Skeletal muscle tissue (tissue), 4 donors: ENCODE measurements around the gene ZNF74. TPM values are rescaled to one million over a fixed set of nuclear protein-coding genes. Genes with fewer than 3 reads are reported as not detected.

Source experiments
- H3K27ac ChIP-seq: one replicate; pipeline ENCODE4 v1.7.0; 2013; ENCODE audit warnings: mild to moderate bottlenecking, low read depth, low read length, inconsistent platforms
- H3K27me3 ChIP-seq, 3 donors: one replicate each; pipeline ENCODE4 v1.7.0; 2013; ENCODE audit warnings: low read length in 3 of 3; ENCODE audit not compliant: control insufficient read depth in 3 of 3, insufficient read depth in 3 of 3
- H3K36me3 ChIP-seq, 3 donors: one replicate each; pipeline ENCODE4 v1.7.0; 2013; ENCODE audit warnings: low read length in 3 of 3; ENCODE audit not compliant: control insufficient read depth in 3 of 3, insufficient read depth in 3 of 3
- H3K4me1 ChIP-seq, 3 donors: one replicate each; pipeline ENCODE4 v1.7.0; 2013; ENCODE audit warnings: low read length in 3 of 3, mild to moderate bottlenecking in 3 of 3; ENCODE audit not compliant: control insufficient read depth in 3 of 3, insufficient read depth in 3 of 3
- H3K4me3 ChIP-seq, 3 donors: one replicate each; pipeline ENCODE4 v1.7.0; 2013; ENCODE audit warnings: low read length in 3 of 3
- H3K9ac ChIP-seq, 3 donors: one replicate each; pipeline ENCODE4 v1.7.0; 2013; ENCODE audit warnings: low read length in 3 of 3, mild to moderate bottlenecking in 3 of 3, moderate library complexity in 2 of 3, low read depth in 1 of 3
- H3K9me3 ChIP-seq, 3 donors: one replicate each; pipeline ENCODE4 v1.7.0; 2013; ENCODE audit warnings: low read length in 3 of 3; ENCODE audit not compliant: control insufficient read depth in 3 of 3
- total RNA-seq: library from RNA; depleted of rRNA; stranded (reverse); fragments of >200 nt; gene quantifications from one replicate; pipeline ENCODE4 v1.2.3, GENCODE V29; 2014
- donor health status: Osteomylitis.

ZNF74 gene
- total RNA-seq, 1 donor from 2014 or later, result 9.9 TPM

- Histone ChIP-seq H3K4me3 (peak overlapping the region; percentile 49 to 69 (median 67)), H3K27me3 (no peaks in the 10 kb centered on the region), H3K9me3 (no peaks in the 10 kb centered on the region), H3K4me1 (peaks cover 11 to 17% (median 15%) of the 10 kb centered on the region in 3 donors), H3K9ac (peak overlapping the region in 2 of 3 donors; percentile 57 to 71), H3K36me3 (no peaks in the 10 kb centered on the region), H3K27ac (no peak overlapping the region)
Measured at GRCh38 chr22:20418211-20418788, 24.3 kb downstream of the ZNF74 start.

GRCh38 chr22:20419664-20419951, 25.7 kb downstream of the ZNF74 start:
- Histone ChIP-seq H3K36me3 (no peaks in the 10 kb centered on the region), H3K27ac (no peak overlapping the region), H3K4me1 (peaks cover 21 to 28% (median 25%) of the 10 kb centered on the region in 3 donors), H3K9ac (no peak overlapping the region), H3K9me3 (no peaks in the 10 kb centered on the region), H3K27me3 (no peaks in the 10 kb centered on the region), H3K4me3 (no peak overlapping the region)

- H3K9ac ChIP-seq, result no peak overlapping the region
- H3K27me3 ChIP-seq, result peaks cover 0 to 6% (median 0%) of the 10 kb centered on the region in 3 donors
- no peaks in the 10 kb centered on the region for H3K9me3 ChIP-seq
- no peak overlapping the region for H3K27ac ChIP-seq
- peaks cover 21 to 28% (median 25%) of the 10 kb centered on the region in 3 donors for H3K4me1 ChIP-seq
- no peaks in the 10 kb centered on the region for H3K36me3 ChIP-seq
- no peak overlapping the region for H3K4me3 ChIP-seq
Measured at GRCh38 chr22:20420157-20420842, 26.3 kb downstream of the ZNF74 start.

- H3K4me3 ChIP-seq, result no peak overlapping the region
- no peaks in the 10 kb centered on the region for H3K9me3 ChIP-seq
- no peak overlapping the region for H3K27ac ChIP-seq
- H3K4me1 ChIP-seq, result peaks cover 21 to 28% (median 25%) of the 10 kb centered on the region in 3 donors
- no peak overlapping the region for H3K9ac ChIP-seq
- peaks cover 0 to 6% (median 0%) of the 10 kb centered on the region in 3 donors for H3K27me3 ChIP-seq
- H3K36me3 ChIP-seq, result no peaks in the 10 kb centered on the region
Measured at GRCh38 chr22:20421507-20421874, 27.5 kb downstream of the ZNF74 start.

- Histone ChIP-seq H3K9me3 (no peaks in the 10 kb centered on the region), H3K27ac (no peak overlapping the region), H3K9ac (no peak overlapping the region)
Measured at GRCh38 chr22:20422271-20423007, 28.5 kb downstream of the ZNF74 start.

GRCh38 chr22:20423008-20423905, 29.3 kb downstream of the ZNF74 start:
- Histone ChIP-seq H3K4me3 (no peak overlapping the region), H3K4me1 (peaks cover 20 to 27% (median 25%) of the 10 kb centered on the region in 3 donors), H3K9ac (peak overlapping the region in 1 of 3 donors; percentile 25), H3K27ac (no peak overlapping the region), H3K27me3 (peaks cover 0 to 6% (median 0%) of the 10 kb centered on the region in 3 donors), H3K9me3 (no peaks in the 10 kb centered on the region), H3K36me3 (peaks cover 0 to 3% (median 0%) of the 10 kb centered on the region in 3 donors)

More at GRCh38 chr22:20422271-20423007, 28.5 kb downstream of the ZNF74 start:
- Histone ChIP-seq H3K4me1 (peaks cover 21 to 28% (median 25%) of the 10 kb centered on the region in 3 donors), H3K36me3 (peaks cover 0 to 3% (median 0%) of the 10 kb centered on the region in 3 donors), H3K27me3 (peaks cover 0 to 6% (median 0%) of the 10 kb centered on the region in 3 donors), H3K4me3 (no peak overlapping the region)

GRCh38 chr22:20423906-20424551, 30.1 kb downstream of the ZNF74 start:
- Histone ChIP-seq H3K27ac (no peak overlapping the region), H3K36me3 (peaks cover 0 to 4% (median 3%) of the 10 kb centered on the region in 3 donors), H3K9me3 (no peaks in the 10 kb centered on the region), H3K27me3 (peaks cover 0 to 6% (median 0%) of the 10 kb centered on the region in 3 donors), H3K9ac (peak overlapping the region in 1 of 3 donors; percentile 25), H3K4me3 (no peak overlapping the region), H3K4me1 (peaks cover 18 to 23% (median 22%) of the 10 kb centered on the region in 3 donors)

GRCh38 chr22:20424568-20424931, 30.6 kb downstream of the ZNF74 start:
- peaks cover 0 to 6% (median 0%) of the 10 kb centered on the region in 3 donors for H3K27me3 ChIP-seq
- H3K9me3 ChIP-seq, result no peaks in the 10 kb centered on the region
- H3K36me3 ChIP-seq, result peaks cover 0 to 4% (median 3%) of the 10 kb centered on the region in 3 donors
- H3K9ac ChIP-seq, result no peak overlapping the region
- no peak overlapping the region for H3K4me3 ChIP-seq
- H3K4me1 ChIP-seq, result peaks cover 18 to 23% (median 22%) of the 10 kb centered on the region in 3 donors
- H3K27ac ChIP-seq, result no peak overlapping the region

- H3K27ac ChIP-seq, result no peak overlapping the region
Measured at GRCh38 chr22:20424932-20425565, 31.1 kb downstream of the ZNF74 start.

More at GRCh38 chr22:20424932-20425565, 31.1 kb downstream of the ZNF74 start:
- no peak overlapping the region for H3K9ac ChIP-seq
- peaks cover 0 to 6% (median under 1%) of the 10 kb centered on the region in 3 donors for H3K27me3 ChIP-seq
- no peak overlapping the region for H3K4me3 ChIP-seq
- peaks cover 18 to 23% (median 22%) of the 10 kb centered on the region in 3 donors for H3K4me1 ChIP-seq
- H3K36me3 ChIP-seq, result peaks cover 0 to 4% (median 3%) of the 10 kb centered on the region in 3 donors
- H3K9me3 ChIP-seq, result no peaks in the 10 kb centered on the region
